Type B pancreatic cell (in vitro differentiated cells): Measurements from ENCODE around the gene TRAK2. TPM values are rescaled to one million over a fixed set of nuclear protein-coding genes. Genes with fewer than 3 reads are reported as not detected.

Experiments used
- DNase-seq: peaks from one replicate; pipeline ENCODE4 v3.0.0; 2021; ENCODE audit warnings: mixed read lengths; ENCODE audit not compliant: unreplicated experiment; ENCODE audit errors: extremely low spot score
- H3K27ac Mint-ChIP-seq: 2 replicates; pipeline ENCODE4 v1.8.0; 2021; ENCODE audit warnings: mild to moderate bottlenecking, mixed read lengths
- H3K27me3 Mint-ChIP-seq: 2 replicates; pipeline ENCODE4 v1.8.0; 2021; ENCODE audit warnings: mixed read lengths
- H3K36me3 Mint-ChIP-seq: 2 replicates; pipeline ENCODE4 v1.8.0; 2021; ENCODE audit warnings: mixed read lengths
- H3K4me1 Mint-ChIP-seq: one replicate; pipeline ENCODE4 v1.8.0; 2021; ENCODE audit warnings: mixed read lengths; ENCODE audit not compliant: unreplicated experiment
- H3K4me3 Mint-ChIP-seq: 2 replicates; pipeline ENCODE4 v1.8.0; 2021; ENCODE audit warnings: mild to moderate bottlenecking, mixed read lengths
- H3K9me3 Mint-ChIP-seq: 2 replicates; pipeline ENCODE4 v1.8.0; 2021; ENCODE audit warnings: mixed read lengths
- CTCF ChIP-seq: fragments of 200-600 bp; sonication (generic); conservative IDR thresholded peaks from 2 replicates; pipeline ENCODE4 v1.5.0; 2021; ENCODE audit warnings: antibody characterized with exemption, mild to moderate bottlenecking
- total RNA-seq: library from RNA; stranded (reverse); gene quantifications from 2 replicates; pipeline ENCODE4 v1.2.1, GENCODE V29; 2021; ENCODE audit warnings: low replicate concordance

The TRAK2 gene
- total RNA-seq, 1 donor from 2014 or later: 24.6 TPM

GRCh38 chr2:201414099-201415023 lies 36.9 kb downstream of the TRAK2 start:
- H3K27me3 Mint-ChIP-seq: no peaks in the 10 kb centered on the region
- H3K36me3 Mint-ChIP-seq: peaks cover 16% of the 10 kb centered on the region
- DNase-seq: no peak
- no peaks in the 10 kb centered on the region for H3K4me1 Mint-ChIP-seq
- no peak overlapping the region for H3K4me3 Mint-ChIP-seq
- no peak for TF ChIP-seq CTCF
- H3K27ac Mint-ChIP-seq: no peak overlapping the region
- no peaks in the 10 kb centered on the region for H3K9me3 Mint-ChIP-seq

- DNase-seq: no peak
- Mint-ChIP-seq H3K27ac (no peak overlapping the region), H3K36me3 (peaks cover 16% of the 10 kb centered on the region), H3K27me3 (no peaks in the 10 kb centered on the region), H3K4me1 (no peaks in the 10 kb centered on the region), H3K4me3 (no peak overlapping the region), H3K9me3 (no peaks in the 10 kb centered on the region)
- TF ChIP-seq CTCF: no peak
Observed at GRCh38 chr2:201413552-201413951, 37.7 kb downstream of the TRAK2 start.

- no peaks in the 10 kb centered on the region for H3K4me1 Mint-ChIP-seq
- peaks cover 16% of the 10 kb centered on the region for H3K36me3 Mint-ChIP-seq
- no peak overlapping the region for H3K27ac Mint-ChIP-seq
- no peak overlapping the region for H3K4me3 Mint-ChIP-seq
- H3K27me3 Mint-ChIP-seq: no peaks in the 10 kb centered on the region
- TF ChIP-seq CTCF: no peak
- no peak for DNase-seq
- no peaks in the 10 kb centered on the region for H3K9me3 Mint-ChIP-seq
Observed at GRCh38 chr2:201413143-201413542, 38.1 kb downstream of the TRAK2 start.

- DNase-seq: no peak
- no peak overlapping the region for H3K4me3 Mint-ChIP-seq
- no peaks in the 10 kb centered on the region for H3K9me3 Mint-ChIP-seq
- no peak overlapping the region for H3K27ac Mint-ChIP-seq
- H3K36me3 Mint-ChIP-seq: peaks cover 16% of the 10 kb centered on the region
- TF ChIP-seq CTCF: no peak
- no peaks in the 10 kb centered on the region for H3K27me3 Mint-ChIP-seq
- no peaks in the 10 kb centered on the region for H3K4me1 Mint-ChIP-seq
Observed at GRCh38 chr2:201411421-201411820, 39.8 kb downstream of the TRAK2 start.

GRCh38 chr2:201408931-201409330 lies 42.3 kb downstream of the TRAK2 start:
- H3K9me3 Mint-ChIP-seq: no peaks in the 10 kb centered on the region
- no peak overlapping the region for H3K4me3 Mint-ChIP-seq
- DNase-seq: no peak
- peaks cover 16% of the 10 kb centered on the region for H3K36me3 Mint-ChIP-seq
- H3K4me1 Mint-ChIP-seq: peaks cover 7% of the 10 kb centered on the region
- H3K27me3 Mint-ChIP-seq: no peaks in the 10 kb centered on the region
- no peak for TF ChIP-seq CTCF
- H3K27ac Mint-ChIP-seq: no peak overlapping the region
